GM10847 (cell line): ENCODE data around the gene SLC26A11.

ENCODE experiments used
- POLR2A ChIP-seq: IDR thresholded peaks from 2 replicates; pipeline ENCODE4 v1.6.1; 2011; ENCODE audit not compliant: insufficient read length; ENCODE audit errors: extremely low read depth

The SLC26A11 gene

DNA sequence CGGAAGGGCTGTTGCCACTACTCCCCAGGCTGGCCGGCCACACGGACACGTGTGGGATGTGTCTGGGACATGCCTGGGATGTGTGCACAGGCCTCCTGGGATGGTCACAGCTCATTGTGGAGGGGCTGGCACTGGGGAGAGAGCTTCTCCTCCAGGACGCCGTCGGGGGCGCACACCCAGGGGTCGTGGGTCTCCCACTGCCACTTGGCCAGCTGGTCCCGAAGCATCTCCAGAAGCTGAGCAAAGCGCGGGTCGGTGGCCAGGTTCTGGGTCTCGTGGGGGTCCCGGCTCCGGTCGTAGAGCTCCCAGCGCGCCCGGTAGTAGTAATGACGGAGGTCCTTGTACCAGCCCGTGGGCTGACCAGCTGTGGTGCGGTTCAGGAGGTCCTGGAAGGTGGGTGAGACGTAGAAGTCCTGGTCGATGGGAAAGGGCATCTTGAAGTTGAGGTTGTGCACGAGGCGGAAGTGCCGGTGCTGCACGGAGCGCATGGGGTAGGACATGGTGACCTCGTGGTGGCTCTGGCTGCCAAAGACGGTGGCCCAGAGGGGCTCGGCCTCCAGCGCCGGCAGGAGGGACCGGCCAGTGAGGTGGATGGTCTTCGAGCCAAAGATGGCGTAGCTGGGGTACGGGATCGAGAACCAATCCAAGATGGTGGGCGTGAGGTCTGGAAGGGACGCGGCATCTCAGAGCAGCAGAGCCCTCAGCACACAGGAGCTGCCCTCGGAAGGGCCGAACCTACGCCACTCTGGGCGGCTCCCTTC, 9.7 kb upstream of the SLC26A11 start:
- TF ChIP-seq POLR2A: no peak

DNA sequence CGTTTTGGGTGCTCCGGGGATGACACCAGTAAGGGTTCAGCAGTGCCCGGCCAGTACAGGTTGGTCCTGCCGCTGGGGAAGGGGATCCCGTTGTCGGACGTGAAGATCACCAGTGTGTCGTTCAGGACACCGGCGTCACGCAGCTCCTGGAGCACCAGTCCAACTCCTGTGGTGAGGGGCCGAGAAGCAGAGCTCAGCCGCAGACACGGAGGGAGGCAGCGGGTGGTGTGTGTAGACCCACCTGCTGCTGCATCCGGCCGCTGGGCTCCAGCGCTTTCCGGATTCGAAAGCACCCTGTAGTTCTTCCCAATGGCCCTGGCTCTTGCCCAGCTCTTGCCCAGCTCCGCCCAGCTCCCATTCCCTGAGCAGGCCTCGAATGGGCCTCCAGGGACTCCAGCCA, 8.1 kb upstream of the SLC26A11 start:
- no peak for TF ChIP-seq POLR2A

DNA sequence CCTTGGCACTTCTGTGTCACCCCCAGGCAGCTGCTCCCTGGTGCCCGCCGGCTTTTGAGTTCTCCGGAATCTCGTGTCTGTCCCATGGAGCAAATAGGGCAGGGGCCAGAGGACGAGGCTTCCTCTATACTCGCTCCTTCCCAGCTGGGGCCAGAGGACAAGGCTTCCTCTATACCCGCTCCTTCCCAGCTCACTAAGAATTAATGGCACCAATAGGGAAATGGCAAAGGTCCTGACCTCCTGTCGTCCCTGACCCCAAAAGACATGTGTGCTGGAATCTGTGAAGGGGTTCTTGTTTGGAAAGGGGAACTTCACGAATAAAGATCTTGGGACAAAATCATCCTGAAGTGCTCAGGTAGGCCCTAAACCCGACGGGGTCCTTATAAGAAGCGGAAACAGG, 7.7 kb upstream of the SLC26A11 start:
- no peak for TF ChIP-seq POLR2A

DNA sequence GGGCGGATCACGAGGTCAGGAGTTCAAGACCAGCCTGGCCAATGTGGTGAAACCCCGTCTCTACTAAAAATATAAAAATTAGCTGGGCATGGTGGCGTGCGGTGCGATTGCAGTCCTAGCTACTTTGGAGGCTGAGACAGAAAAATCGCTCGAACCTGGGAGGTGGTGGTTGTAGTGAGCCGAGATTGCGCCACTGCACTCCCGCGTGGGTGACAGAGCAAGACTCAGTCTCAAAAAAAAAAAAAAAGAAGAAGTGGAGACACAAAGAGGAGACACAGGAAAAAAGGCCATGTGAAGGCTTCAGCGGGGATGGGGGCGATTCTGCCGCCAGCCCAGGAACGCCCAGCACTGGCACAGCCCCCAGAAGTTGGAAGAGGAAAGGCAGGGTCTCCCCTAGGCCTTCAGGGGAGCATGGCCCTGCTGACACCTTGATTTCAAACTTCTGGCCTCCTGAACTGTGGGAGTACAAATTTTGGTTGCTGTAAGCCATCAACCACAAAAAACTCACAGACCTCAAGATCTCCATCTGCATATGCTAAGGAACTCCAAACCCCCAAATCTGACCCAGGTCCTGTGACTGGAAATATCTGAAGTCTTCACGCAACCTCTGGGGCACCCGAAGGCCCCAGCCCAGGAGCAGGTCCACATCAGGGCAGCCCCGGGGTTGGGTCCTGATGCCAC, 7.1 kb upstream of the SLC26A11 start:
- no peak for TF ChIP-seq POLR2A

DNA sequence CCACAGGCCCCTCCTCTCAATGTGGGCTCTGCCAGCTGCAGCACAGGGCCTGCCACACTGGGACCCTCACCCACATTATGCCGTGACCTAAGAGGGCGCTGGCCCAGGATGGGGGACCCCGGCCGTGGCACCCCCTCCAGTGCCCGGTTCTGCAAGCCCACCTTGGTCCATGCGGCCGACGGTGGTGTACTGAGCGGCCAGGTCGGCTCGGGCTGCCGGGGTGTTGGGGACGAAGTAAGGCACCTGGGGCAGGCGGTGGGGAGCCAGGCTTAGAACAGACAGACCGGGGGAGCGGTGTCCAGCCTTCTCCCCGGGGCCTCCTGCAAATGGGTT, 6.6 kb upstream of the SLC26A11 start:
- no peak for TF ChIP-seq POLR2A

DNA sequence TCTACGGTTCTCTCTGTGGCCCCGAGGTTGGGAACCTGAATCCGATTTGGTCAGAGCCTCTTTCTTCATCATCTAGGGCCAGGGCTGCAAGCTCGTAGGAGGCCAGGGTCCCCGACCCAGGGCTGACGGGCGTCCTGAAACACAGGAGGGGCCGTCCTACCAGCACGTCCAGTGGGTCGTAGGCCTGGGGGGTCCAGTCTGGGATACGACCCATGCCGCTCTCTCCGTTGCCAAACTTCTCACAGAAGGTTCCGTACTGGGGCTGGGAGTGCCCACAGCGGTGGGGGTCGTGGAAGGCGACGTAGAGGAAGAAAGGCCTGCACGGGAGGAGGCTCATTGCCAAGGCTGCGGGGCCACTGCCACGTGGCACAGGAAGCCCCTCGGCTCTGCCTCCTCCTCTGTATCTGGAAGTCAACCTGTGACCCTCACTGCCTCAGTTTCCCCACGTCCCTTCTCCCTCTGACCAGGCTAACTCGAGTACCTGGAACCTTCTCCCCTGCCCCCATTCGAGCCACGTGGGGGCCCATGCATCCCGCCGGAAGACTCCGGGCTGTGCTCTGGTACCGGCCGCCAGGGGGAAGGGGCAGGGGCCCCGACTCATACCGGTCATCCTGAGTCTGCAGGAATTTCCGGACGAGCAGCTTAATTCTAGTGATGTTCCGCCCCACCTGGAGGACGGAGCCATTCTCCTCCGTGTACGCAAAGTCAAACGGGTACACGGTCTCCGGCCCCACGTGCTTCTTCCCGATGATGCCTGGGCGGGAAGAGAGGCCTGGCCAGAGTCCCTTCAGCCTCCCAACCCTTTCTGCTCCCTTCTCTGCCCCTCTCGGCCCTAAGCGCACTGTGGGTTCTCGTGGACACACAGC, 6.0 kb upstream of the SLC26A11 start:
- no peak for TF ChIP-seq POLR2A

DNA sequence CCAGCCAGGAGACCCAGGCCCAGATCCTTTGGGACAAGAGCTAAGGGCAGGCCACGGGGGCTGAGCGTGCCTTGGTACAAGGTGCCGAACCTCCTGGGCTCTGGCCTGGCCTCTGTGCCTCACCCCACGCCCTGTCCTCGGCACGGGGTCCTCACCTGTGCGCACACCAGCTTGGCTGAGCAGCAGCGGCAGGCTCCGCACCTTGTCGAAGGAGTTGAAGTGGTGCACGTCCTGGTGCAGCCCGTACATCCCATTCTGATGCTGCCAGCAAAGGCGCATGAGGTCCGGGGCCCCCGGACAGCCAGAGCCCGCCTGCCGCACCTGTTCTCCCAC, 5.4 kb upstream of the SLC26A11 start:
- TF ChIP-seq POLR2A: no peak

DNA sequence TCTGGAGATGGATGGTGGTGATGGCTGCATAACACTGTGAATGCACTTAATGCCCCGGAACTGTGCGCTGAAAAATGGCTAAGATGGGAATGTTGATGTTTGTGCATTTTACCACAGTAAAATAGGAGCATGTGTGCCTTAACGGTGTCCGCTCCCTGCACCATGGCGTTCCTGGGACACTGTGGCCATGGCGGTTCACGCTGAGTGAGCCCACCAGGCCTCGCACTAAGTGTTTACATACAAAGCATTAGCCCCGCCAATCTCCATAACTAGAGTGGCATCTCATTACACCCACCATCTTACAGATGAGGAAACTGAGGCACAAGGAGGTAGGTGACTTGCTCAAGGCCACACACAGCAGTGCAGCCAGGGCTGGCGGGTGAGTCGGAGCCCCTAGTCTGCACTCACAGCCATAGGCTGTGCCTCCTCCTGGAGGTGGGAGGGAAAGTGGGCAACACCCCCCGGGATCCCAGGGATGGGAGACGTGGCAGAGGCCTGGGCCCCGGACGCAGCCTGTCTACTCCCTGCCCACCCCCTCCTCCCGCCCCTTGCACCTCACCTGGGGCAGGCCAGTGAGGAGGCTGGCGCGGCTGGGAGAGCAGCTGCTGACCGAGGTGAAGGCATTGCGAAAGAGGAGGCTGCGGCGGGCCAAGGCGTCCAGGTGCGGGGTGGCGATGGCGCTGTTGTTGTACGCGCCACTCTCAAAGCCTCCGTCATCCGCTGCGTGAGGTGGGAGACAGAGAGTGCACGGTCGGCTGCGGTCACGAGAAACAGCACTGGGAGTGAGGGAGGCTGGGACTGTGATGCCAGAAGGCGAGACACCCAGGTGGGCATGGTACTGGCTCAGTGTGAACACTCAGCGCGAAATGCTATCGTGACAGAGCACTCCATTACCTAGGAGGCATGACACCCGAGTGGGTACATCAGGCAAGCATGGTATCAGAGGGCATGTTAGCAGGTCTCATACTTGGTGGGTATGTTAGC, 3.5 kb upstream of the SLC26A11 start:
- no peak for TF ChIP-seq POLR2A

DNA sequence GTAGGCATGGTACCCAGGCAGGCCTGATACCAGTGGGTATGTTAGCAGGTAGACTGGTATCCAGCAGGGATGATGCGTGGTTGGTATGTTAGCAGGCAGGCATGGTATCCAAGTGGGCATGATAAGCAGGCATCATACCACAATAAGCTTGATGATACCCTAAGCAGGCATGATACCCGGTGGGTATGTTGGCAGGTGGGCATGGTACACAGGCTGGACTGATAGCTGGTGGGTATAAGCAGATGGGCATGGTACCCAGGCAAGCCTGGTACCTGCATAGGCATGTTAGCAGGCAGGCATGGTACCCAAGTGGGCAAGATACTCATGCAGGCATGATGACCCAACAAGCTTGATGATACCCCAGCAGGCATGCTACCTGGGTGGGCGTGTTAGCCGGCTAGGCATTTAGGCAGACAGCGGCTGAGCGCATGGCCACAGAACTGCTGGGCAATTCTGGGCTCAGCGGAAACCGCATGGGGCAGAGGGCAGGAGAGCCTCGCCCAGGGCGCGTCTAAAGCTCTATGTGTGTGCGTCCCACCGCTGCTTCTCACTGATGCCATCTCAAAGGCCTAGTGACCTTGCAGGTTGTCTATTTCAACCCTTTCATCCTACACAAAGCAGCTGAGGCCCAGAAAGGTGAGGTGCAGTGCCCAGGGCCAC, 2.4 kb upstream of the SLC26A11 start:
- no peak for TF ChIP-seq POLR2A

DNA sequence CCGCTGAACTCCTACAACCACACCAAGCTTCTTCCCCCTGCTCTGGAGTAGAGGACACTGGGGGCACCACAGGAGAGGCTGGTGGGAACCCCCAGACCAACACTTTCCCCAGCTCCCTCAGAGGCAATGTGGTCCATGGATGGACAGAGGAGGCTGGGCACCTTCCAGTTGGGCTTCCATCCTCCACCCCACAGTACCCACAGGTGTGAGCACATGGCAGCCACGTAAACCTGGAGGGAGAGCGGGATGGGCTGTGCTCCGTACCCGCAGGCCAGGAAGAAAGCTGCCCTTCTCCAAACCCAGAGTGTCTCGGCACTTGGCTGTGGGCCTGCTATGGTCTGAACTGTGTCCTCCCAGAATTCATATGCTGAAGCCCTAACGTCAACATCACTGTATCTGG, 1.8 kb upstream of the SLC26A11 start:
- TF ChIP-seq POLR2A: no peak

DNA sequence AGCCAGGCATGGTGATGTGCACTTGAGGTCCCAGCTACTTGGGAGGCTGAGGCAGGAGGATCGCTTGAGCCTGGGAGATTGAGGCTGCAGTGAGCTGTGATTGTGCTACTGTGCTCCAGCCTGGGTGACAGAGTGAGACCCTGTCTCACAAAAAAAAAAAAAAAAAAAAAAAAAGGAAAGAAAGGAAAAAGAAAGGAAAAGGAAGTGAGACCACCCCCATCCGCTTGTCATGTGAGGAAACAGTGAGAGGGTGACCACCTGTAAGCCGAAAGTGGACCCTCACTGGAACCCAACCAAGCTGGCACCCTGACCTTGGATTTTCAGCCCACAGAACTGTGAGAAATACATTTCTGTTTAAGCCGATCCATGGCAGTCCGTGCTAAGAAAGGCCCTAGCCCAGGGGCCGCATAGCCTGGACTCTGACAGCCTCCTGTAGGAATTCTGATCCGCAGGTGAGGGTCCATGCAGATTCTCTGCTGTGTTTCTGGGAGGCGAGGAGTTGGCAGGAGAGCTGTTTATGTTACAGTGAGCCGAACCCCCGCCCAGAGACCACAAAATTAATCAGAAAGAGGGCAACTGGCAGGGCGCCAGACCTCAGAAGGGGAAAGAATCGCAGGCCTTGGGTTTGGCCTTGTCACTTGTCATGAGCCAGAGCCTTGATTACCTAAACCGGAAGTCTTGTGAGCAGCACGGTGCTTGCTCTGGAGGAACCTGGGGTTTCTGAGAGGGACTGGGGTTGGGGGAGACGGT, 1.0 kb upstream of the SLC26A11 start:
- TF ChIP-seq POLR2A: no peak

DNA sequence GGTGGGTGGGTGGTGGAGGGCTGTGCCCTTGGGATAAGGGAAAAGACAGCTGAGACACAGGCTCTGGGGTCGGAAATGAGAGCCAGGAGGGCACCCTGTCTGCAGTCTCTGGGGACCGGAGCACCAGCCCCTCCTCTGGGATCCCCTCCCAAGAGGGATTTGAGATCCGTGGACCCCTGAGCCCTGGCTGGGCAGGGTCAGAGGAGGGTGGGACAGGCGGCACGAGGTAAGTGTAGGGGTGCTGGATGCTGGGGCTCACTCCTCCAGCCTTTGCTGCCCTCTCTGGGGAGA, 519 bp upstream of the SLC26A11 start:
- TF ChIP-seq POLR2A: no peak

DNA sequence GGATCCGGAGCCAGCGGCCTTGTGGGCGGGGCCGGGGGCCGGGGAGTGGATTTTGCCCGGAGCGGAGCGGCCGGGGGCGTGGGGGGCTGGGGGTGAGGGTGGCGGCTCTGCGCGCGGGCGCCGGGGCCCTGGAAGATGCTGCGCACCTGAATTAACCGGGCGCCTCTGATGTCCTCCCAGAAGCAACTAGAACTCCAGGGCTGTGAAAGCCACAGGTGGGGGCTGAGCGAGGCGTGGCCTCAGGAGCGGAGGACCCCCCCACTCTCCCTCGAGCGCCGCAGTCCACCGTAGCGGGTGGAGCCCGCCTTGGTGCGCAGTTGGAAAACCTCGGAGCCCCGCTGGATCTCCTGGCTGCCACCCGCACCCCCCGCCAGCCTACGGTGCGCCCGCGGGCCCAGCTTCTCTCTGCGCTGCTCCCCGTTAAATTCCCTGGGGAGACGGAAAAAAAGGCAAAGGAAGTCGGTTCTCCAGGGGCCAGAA, 549 bp downstream of the SLC26A11 start:
- no peak for TF ChIP-seq POLR2A
